Urinary bladder (tissue), 4 donors: Measurements from ENCODE around the gene DPYSL5. TPM values are rescaled to one million over a fixed set of nuclear protein-coding genes. Genes with fewer than 3 reads are reported as not detected.
"Not testable (repeated sequence)": the region's sequence is repeated elsewhere in the genome, so short reads cannot be mapped to it uniquely, and the experiment has no call there.

Source experiments
- DNase-seq: peaks from one replicate; pipeline ENCODE4 v3.0.0-alpha.2; 2015; ENCODE audit errors: extremely low spot score
- H3K27ac ChIP-seq: one replicate; pipeline ENCODE4 v1.5.1; 2013; ENCODE audit warnings: low read depth, mild to moderate bottlenecking, moderate library complexity
- H3K36me3 ChIP-seq: one replicate; pipeline ENCODE4 v1.6.1; 2013; ENCODE audit warnings: mild to moderate bottlenecking, moderate library complexity; ENCODE audit not compliant: insufficient read depth
- H3K4me1 ChIP-seq: one replicate; pipeline ENCODE4 v1.6.1; 2013; ENCODE audit warnings: mild to moderate bottlenecking, moderate library complexity; ENCODE audit not compliant: insufficient read depth
- H3K4me3 ChIP-seq: one replicate; pipeline ENCODE4 v1.5.1; 2013; ENCODE audit warnings: low read depth, low read length
- WGBS: extraction: QIAGEN DNeasy Blood & Tissue Kit; methylation state at CpG from one replicate; pipeline ENCODE4 v1.1.7; 2013; 5-methylcytosine and 5-hydroxymethylcytosine counted together
- polyA plus RNA-seq: library from polyadenylated mRNA; stranded (reverse); fragments of 200-250 nt; gene quantifications from one replicate; pipeline ENCODE4 v1.2.3, GENCODE V29; 2013
- total RNA-seq: library from RNA; depleted of rRNA; stranded (reverse); fragments of >200 nt; gene quantifications from one replicate; pipeline ENCODE4 v1.2.3, GENCODE V29; 2014
- donor health status: healthy with polysubstance abuse.
- donor health status: healthy.

Gene DPYSL5
- total and polyA plus RNA-seq, 2 donors: 0.43 to 1.2 TPM

GRCh38 chr2:26910176-26910575 lies 62.2 kb downstream of the DPYSL5 start:
- no peak for DNase-seq

GRCh38 chr2:26911911-26912861 lies 64.3 kb downstream of the DPYSL5 start:
- DNase-seq: no peak
- no peak overlapping the region for H3K4me3 ChIP-seq
- no peak overlapping the region for H3K27ac ChIP-seq
- no peaks in the 10 kb centered on the region for H3K4me1 ChIP-seq
- H3K36me3 ChIP-seq: no peaks in the 10 kb centered on the region
- 44% methylated on average over 23 of the region's 23 CpGs for WGBS

More at GRCh38 chr2:26910176-26910575, 62.2 kb downstream of the DPYSL5 start:
- Histone ChIP-seq H3K4me3 (no peak overlapping the region), H3K4me1 (no peaks in the 10 kb centered on the region), H3K36me3 (no peaks in the 10 kb centered on the region), H3K27ac (no peak overlapping the region)
- WGBS: 95% methylated on average over 2 of the region's 2 CpGs

GRCh38 chr2:26913606-26913998 lies 65.7 kb downstream of the DPYSL5 start:
- no peak for DNase-seq
- Histone ChIP-seq H3K27ac (no peak overlapping the region), H3K36me3 (no peaks in the 10 kb centered on the region), H3K4me1 (no peaks in the 10 kb centered on the region), H3K4me3 (no peak overlapping the region)
- 24% methylated on average over 2 of the region's 2 CpGs for WGBS

GRCh38 chr2:26913999-26914658 lies 66.2 kb downstream of the DPYSL5 start:
- no peak overlapping the region for H3K27ac ChIP-seq
- WGBS: 35% methylated on average over 10 of the region's 10 CpGs
- no peaks in the 10 kb centered on the region for H3K36me3 ChIP-seq
- H3K4me1 ChIP-seq: no peaks in the 10 kb centered on the region
- no peak for DNase-seq
- H3K4me3 ChIP-seq: no peak overlapping the region

- Histone ChIP-seq H3K36me3 (no peaks in the 10 kb centered on the region), H3K4me3 (no peak overlapping the region), H3K27ac (no peak overlapping the region), H3K4me1 (no peaks in the 10 kb centered on the region)
- WGBS: 78% methylated on average over 4 of the region's 4 CpGs
- no peak for DNase-seq
Measured at GRCh38 chr2:26914659-26915310, 66.9 kb downstream of the DPYSL5 start.

- 96% methylated on average over 5 of the region's 5 CpGs for WGBS
- no peak for DNase-seq
Measured at GRCh38 chr2:26915316-26915715, 67.4 kb downstream of the DPYSL5 start.

GRCh38 chr2:26916128-26916692 lies 68.3 kb downstream of the DPYSL5 start:
- no peaks in the 10 kb centered on the region for H3K4me1 ChIP-seq
- 85% methylated on average over 7 of the region's 7 CpGs for WGBS
- no peak overlapping the region for H3K27ac ChIP-seq
- no peak for DNase-seq
- no peak overlapping the region for H3K4me3 ChIP-seq
- H3K36me3 ChIP-seq: no peaks in the 10 kb centered on the region

More at GRCh38 chr2:26915316-26915715, 67.4 kb downstream of the DPYSL5 start:
- no peak overlapping the region for H3K4me3 ChIP-seq
- H3K4me1 ChIP-seq: no peaks in the 10 kb centered on the region
- H3K27ac ChIP-seq: no peak overlapping the region
- H3K36me3 ChIP-seq: no peaks in the 10 kb centered on the region

- H3K27ac ChIP-seq: no peak overlapping the region
- no peak overlapping the region for H3K4me3 ChIP-seq
- DNase-seq: no peak
- no peaks in the 10 kb centered on the region for H3K36me3 ChIP-seq
- WGBS: 49% methylated on average over 5 of the region's 5 CpGs
- H3K4me1 ChIP-seq: no peaks in the 10 kb centered on the region
Measured at GRCh38 chr2:26917135-26917836, 69.4 kb downstream of the DPYSL5 start.

GRCh38 chr2:26921323-26921722 lies 73.4 kb downstream of the DPYSL5 start:
- no peak for DNase-seq
- Histone ChIP-seq H3K4me1 (no peaks in the 10 kb centered on the region), H3K4me3 (no peak overlapping the region), H3K36me3 (no peaks in the 10 kb centered on the region), H3K27ac (no peak overlapping the region)
- 91% methylated on average over 5 of the region's 5 CpGs for WGBS

GRCh38 chr2:26922405-26923188 lies 74.7 kb downstream of the DPYSL5 start:
- no peak overlapping the region for H3K4me3 ChIP-seq
- no peak overlapping the region for H3K27ac ChIP-seq
- no peaks in the 10 kb centered on the region for H3K36me3 ChIP-seq
- H3K4me1 ChIP-seq: no peaks in the 10 kb centered on the region
- DNase-seq: no peak
- WGBS: 22% methylated on average over 8 of the region's 8 CpGs

- not testable (repeated sequence) for DNase-seq, H3K36me3 ChIP-seq, H3K4me3 ChIP-seq, H3K4me1 ChIP-seq, H3K27ac ChIP-seq
- WGBS: 84% methylated on average over 1 of the region's 1 CpG
Measured at GRCh38 chr2:26923189-26923466, 75.2 kb downstream of the DPYSL5 start.

GRCh38 chr2:26924731-26925099 lies 76.8 kb downstream of the DPYSL5 start:
- no peak for DNase-seq
- WGBS: 95% methylated on average over 14 of the region's 14 CpGs
- H3K27ac ChIP-seq: no peak overlapping the region
- no peaks in the 10 kb centered on the region for H3K4me1 ChIP-seq
- no peaks in the 10 kb centered on the region for H3K36me3 ChIP-seq
- H3K4me3 ChIP-seq: no peak overlapping the region
